Eye (tissue), 1 donor: Measurements from ENCODE around the gene RORC.

Experiments used
- DNase-seq: peaks from one replicate; pipeline ENCODE4 v3.0.0-alpha.2; 2015

RORC gene

DNA sequence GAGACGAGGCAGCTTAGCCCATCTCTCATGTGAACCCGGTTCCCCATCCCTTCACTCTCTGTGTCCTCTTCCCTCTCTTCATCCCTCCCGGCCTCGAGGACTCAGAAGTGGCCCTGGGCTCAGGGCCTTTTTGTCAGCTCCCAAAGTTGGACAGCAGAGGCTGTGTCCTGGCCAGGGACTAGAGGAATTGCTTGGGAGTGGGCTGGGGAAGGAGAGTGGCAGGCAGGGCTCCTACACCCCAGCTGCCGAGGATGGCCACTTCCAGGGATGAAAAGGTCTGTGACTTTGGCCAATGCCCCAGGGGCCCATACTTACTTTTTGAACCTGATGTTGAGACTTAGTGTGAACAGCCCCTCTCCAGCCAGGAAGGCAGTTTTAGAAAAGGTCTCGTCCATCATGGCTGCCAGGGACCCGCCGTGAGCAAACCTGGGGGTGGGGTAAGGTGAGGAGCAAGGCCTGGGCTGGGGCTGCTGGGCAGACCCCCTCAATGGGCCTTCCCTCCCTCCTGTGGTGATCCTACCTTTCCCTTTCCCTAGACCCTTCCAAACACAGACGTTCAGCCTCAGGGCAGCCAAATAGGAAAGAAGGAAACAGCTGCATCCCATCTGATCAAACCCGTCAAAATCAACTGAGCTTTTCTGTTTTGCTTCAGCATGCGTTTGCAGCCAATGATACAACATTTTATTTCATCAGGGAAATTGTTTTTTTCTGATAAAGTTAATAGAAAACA lies 16.4 kb upstream of the RORC start:
- peak; percentile 23 for DNase-seq

DNA sequence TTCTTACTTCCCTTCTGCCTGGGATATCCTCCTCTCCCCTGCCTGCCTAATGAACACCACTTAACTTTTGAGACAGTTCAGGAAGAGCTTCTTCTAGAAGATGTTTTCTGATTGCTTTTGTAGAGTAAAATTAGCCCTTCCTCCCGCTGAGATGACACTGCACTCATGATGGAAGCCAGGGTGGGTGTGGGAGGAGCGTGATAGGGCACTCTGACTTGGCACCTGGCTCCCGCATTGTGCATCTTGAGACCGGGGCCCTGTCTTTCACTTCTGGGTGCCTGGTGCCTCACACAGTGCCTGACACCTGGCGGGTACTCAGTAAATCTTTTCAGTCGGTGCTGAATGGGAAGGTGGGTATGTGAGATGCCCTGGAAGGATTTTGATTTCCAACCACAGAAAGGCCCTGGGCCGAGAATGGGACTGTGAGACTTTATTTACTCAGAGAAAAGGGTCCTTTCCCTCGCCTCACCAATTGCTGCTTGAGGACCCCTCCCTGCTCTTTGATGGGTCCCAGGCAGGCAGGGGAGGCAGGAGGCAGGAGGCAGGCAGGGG lies 15.2 kb upstream of the RORC start:
- no peak for DNase-seq

DNA sequence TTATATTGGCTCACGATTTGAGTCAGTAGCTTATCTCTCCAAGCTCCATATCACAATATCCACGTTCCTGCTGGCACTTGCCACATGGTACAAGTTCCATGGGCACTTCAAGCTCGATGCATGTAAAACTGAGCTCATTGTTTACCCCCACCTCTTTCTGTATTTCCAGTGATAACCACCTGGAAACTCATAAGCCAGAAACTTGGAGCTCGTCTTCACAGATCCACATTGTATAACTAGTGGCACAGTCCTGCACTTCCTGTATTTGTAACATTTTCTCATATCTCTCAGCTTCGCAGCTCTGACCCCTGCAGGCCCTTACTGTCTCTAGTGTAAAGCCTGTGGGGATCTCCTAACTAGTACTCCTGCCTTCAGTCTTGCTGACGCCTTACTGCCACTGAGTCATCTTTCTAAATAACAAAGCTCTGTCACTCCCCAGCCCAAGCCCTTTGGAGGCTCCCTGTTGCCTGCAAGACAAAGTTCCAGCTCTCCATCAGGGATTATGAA lies 14.5 kb upstream of the RORC start:
- no peak for DNase-seq

DNA sequence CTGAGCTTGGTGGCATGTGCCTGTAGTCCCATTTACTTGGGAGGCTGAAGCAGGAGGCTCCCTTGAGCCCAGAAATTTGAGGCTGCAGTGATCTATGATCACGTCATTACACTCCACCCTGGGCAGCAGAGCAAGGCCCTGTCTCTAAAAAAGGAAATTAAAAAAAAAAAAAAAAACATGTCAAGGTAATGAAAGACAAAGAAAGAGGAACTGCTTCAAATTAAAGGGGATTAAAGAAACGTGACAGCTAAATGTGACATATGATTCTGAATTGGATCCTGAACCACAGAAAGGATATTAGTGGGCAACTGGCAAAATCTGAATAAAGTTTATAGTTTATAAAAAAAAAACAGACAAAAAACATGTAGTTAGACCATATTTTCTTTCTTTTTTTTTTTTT lies 11.8 kb upstream of the RORC start:
- no peak for DNase-seq

DNA sequence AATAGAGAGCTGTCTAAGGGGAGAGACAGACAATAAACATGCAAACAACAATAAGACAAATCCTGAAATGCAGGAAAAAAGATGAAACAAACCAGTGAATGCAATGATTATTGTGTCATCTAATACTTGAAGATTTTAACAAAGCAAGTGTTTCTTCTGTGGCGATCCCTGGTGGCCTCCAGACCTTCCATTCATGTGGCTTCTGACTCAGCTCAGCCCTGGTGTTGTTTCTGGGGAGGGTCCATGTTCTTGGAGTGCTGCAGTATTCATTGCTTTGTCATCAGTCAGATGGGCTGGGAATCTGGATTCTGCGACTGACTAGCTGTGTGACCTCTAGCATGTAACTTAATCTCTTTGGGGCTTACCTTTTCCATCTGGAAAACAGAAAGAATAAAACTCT lies 9.5 kb upstream of the RORC start:
- no peak for DNase-seq

DNA sequence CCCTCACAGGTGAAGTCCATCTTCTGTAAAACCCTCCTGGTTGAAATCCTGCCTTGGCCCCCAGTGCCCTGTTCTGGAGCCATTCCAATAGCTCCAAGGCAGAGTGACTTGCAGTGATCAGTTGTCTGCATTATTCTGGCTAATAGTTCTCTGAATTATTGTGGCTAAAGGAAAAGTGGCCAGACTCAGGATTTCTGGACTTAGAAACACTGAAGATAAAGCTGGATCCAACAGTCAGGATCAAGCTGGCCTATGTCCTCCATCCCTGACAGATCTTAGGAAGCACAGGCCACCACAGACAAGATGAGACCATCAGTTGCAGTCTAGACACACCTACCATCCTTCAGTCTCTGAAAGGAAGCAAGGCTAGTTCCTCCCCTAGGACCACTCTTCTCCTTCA lies 8.8 kb upstream of the RORC start:
- no peak for DNase-seq

DNA sequence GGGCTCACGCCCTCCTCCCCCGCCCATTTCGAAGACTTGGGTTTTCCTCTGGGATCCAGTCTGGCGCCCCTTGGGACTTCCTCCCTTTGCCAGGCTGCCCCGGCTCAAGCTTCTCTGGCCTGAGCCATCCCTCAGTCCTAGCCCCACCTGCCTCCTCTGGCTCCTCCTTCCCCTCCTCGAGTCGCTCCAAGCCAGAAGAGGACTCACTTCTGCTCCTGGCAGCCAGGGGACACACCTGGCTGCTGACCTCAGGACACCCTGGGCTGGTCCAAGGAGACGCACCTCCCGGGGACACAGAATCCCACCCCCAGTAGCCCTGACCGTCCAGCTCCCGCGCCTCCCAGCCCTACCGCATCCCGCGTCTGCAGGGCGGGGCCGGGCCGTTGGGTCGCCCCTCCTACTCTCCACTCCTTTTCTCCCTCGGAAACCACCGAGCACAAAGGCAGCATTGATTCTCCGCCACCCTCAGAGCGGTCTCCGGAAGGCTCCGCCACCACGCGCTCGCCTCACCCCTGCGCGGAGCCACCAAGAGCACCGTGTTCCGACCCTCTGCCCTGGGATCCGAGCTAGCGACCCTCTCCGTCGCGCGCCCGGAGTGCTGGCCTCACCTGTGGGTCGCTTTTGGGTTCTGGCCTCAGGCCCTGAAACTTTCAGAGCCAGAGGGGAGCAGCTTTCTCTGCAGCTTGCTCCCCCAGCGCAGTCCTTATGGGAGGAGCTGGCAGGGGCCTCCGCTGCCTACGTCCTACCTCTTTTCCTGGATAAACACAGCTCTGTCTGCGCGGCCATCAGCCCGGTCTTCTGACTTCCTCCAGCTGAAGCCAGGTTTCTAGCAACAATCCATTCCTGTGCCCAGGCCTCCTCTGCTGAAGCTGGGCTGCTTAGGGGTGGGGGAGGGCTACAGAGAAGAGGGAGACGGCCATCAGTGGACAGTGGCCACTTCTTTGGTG lies 8.1 kb upstream of the RORC start, which contains the start of gene C2CD4D:
TSS of gene C2CD4D (minus strand) at position 364 of the 947 bp plus-strand sequence. CDS start 831 bp downstream, outside the sequence.
- peak; percentile 85 for DNase-seq

DNA sequence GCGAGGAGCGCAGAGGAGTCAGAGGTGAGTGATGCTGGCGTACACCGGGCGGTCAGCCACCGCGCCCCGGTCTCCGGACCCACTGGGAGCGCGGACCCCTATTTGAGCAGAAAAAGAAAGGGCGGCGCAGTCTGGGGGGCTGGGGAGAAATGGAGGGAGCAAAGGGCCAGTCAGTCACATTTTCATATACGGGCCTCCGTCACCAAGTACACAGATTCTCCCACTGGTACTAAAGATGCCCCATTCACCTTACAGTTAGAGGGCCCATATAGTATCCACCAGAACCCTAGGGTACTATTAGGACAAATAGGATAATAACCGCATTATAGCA lies 7.4 kb upstream of the RORC start:
- DNase-seq: no peak

DNA sequence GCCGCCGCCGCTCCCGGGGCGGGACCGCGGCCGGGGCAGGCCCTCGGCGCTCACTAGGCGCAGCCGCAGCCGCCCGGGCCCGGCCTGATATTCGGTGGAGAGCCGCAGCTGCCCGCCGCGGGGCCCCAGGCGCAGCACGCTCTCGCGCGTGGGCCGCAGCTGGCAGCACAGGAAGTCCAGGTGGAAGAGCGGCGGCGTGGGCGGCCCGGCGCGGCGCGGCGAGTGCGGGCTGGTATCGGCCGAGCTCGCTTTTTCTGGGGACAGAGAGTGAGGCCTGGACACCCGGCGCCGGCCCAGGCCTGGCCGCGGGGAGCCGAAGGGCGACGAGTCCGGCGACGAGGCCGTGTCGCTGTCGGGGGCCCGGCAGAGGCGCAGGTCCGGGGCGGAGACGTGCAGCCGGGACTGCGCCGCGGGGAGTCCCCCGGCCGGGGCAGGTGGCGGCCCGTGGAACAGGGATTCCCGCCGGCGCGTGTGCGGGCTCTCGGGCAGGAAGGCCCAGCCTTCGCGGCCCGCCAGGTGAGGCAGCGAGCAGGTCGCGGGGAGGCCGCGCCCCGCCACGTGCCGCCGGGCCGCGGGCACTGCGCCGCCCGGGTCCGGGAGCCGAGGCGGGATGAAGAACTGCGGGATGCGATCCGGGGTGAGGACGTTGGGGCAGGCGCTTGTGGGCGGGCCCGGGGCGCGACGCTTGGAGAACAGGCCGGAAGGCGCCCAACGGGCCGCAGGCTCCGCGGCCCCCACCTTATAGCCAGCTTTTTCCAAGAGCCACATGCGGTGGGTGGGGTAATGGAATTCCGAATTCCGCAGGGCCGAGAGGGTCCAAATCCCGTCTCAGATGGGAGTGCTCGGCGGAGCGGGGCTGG lies 6.8 kb upstream of the RORC start:
- DNase-seq: peak; percentile 61

DNA sequence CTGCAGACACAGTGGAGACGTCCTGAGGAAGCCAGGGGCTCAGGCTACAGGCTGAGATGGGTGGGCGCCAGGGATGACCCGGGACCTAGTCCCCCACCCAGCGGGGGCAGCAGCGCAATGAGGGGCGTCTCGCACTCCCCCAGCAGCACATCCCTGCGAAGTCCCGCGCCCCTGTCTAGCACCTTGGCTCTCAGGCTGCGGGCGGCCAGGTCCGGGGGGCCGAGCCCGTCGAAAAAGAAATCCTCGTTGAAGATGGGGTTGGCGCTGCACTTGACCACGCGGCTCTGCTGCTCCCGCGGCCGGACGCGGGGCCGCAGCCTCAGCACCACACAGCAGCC lies 6.3 kb upstream of the RORC start:
- no peak for DNase-seq

DNA sequence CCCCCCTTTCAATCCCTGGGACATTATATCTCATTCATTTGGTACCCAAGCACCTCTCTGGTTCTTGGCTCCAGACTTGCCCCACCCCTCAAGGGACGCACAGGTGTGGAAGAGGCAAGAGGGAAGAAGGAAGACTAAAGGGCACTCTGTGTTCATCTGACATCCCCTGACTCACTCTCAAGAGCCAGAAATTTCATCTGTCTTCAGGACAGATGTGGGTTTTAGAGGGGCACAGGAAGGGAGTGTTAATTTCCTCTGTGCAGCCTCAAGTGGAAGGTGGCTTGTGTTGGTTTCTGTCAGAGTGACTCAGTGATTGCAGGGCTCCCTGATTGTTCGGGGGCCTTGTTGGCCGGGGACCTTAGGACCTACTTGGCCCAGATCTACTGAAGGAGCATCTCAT lies 5.6 kb upstream of the RORC start:
- DNase-seq: no peak

DNA sequence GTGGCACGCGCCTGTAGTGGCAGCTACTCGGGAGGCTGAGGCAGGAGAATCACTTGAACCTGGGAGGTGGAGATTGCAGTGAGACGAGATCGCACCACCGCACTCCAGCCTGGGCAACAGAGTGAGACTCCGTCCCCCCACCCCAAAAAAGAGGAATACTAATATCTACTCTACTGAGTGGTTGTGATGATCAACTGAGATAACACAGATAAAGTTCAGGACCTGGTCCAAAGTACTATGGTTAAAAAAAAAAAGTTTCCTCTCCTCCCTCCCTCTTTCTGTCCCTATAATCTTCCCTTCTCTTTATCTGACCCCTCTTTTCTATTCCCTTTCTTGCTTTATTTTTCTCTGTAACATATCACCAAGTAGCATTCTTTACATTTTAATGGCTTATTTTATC lies 4.0 kb upstream of the RORC start:
- no peak for DNase-seq

DNA sequence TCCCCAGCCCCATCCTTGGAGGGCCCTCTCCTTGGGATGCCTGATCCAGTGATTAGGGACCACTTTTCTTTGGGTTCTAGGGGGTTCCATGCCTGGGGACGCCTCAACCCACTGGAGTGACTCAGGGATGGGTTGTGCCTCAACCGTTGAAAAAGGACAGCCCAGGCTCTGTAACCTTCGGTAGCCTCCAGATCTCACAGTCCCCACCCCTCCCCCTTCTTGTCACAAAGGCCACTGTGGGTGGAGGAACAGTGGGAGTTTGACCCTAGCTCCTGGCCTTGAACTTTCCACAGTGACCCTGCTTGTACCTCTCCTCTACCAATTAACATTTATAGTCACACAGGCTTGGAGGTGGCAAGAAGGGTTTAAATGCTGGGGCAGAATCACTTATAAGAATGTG lies 2.6 kb upstream of the RORC start:
- DNase-seq: no peak

DNA sequence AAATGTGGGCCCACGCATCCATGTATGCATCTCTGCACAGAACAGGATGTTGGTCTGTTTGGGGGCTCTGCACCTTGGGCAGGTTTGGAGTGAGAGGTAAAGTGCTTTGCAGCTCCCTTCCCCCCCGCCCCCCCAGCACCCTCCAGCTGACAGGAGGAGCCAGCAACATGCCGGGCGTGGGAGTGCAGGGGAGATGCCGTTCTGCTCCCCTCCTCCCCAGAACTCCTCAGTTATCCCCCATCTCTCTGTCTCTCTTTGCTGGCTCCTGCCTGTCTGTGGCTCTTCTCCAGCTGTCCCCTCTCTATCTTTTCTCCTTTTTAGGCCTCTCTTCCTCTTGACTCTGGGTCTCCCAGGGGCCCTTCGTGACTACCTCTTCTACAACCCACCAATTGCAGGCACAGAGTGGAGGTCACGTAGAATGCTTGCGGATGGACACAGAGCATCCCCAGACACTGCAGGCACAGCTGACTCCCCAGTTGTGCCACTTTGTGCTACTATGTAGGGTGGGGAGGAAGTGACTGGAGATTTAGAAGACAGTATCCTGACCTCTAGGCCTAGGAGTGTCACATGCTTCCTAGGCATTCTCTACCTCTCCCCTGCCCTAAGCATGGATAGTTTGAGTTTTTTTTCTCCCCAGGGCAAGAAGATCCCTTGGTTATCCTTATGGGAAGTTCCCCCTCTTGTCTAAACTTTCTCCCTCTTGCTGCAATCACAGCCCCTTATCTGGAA lies 1.7 kb upstream of the RORC start:
- DNase-seq: no peak

DNA sequence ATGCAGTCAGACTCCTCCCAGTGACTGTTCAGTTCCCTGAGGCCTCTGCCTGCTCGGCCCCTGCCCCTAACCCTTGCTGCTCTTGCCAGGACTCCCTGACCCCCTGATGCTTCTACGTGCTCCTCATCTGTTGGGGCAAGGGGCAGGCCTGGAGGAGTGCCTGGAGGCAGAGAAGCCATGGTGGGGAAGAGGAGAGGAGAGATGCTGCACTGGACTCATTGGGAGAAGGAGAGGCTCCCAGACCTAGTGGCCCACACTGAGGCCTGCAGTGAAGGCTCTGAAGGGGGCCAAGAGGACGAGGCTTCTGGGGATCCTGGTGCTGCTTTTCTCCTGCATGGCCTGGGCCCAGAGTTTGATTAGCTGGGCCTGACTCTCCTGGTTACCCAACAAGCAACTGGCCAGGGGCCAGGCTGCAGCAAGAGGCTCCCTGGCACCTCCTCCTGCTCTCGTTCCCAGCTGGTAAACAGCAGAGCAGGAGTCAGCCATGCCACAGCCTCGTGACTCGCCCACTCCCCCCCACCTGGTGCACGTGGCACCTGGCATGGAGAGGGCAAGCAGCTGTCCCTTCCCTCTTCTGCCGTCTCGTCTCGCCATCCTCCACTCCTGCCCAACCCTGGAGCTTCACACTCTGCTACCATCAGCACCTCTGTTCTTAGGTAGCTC lies 847 bp upstream of the RORC start:
- no peak for DNase-seq

DNA sequence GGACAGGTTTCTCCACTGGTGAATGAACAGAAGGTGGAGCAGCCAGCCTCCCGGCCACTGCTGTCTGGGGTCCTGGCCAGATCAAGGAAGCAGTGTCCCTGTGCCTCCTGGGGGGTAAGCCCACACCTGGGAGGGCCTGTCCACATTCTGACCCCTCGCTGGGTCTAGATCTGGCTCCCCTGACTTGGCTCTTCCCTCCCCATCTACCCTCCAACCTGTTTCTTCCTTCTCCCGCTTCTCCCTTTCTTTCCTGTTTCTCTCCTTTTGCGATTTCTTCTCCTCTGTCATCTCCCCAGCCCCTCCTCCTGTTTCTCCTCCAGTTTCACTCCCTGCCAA lies 378 bp downstream of the RORC start:
- DNase-seq: no peak

DNA sequence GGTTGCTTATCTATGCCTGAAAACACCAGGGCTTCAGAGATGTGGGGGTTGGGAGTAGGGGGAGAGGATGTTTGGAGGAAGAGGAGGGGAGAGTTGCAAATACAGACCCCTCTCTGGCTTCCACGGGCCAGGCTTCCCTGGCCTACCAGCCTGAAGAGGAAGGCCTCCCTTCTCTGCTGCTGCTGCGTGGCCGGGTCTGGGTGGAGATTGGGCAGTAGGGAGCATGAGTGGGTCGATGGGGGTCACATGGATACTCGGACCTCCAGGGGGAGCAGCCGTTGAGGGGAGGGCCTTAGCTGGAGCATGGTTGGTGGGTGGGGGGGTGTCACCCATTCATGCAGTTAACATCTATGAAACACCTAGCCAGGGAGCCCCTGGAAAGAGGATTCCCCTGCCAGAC lies 1.5 kb downstream of the RORC start:
- no peak for DNase-seq

DNA sequence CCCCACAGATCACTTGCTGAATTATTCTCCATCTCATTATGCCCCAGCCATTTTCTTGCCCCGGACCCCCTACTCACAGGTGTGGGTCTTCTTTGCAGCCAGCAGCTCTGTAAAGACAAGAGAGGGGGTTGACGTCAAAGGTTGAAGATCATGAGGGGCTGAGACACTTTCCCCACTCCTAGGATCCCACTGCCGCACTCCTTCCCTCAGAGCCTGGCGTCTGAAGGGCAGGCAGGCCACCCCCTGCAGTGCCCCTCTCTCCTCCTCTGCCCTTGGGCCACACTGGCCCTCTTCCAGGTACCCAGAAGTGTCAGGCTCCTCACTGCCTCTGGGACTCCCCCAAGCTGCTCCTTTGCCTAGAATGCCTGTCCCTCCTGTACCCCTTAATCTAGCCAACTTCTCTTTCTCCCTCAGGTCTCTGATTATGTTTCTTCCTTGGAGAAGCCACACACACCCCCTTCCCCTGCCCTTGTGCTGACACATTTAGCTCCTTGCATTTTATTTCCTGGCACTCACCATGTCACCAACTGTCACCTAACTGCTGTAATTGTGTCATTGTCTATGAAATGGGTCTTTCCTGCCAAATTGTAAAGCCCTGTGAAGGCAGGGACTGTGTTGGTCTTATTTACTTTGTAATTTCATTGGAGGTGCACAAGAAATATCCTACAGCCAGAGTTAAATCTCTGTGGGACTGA lies 2.1 kb downstream of the RORC start:
- no peak for DNase-seq

DNA sequence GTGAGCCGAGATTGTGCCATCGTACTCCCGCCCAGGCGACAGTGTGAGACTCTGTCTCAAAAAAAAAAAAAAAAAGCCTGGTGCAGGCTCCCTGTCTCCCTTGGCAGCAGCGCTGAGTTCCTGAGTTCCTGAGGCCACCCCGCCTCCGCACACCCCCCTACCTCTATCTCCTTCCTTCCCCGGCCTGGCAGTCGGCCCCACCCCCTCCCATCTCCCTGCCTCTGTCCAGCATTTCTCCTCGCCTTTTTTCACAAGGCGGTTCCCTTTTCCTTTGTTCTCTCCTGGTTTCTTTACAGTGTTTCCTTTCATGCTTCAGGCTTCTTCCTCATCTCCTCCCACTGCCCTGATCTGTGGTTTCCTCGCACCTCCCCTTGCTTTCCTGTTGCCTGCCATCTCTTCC lies 2.7 kb downstream of the RORC start:
- peak; percentile 78 for DNase-seq

DNA sequence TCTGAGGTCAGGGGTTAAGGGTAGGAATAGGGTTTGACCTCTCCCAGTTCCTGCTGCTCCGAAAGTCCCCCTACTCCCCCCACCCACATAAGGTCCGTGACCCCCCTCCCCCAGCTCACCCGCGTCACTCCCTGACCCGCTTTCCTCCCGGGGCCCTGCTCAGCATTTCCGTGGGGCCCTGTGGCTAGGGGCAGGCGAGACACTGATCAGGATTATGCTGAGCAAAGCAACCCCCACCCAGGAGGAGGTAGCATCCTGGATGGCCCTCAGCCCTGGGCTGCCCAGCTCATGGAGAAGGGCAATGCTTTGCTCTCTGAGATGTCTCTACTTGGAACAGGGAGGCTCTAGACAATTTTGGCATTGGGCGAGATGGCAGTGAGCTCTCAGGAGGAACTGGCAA lies 3.7 kb downstream of the RORC start:
- DNase-seq: no peak
